GM23338 (cell line): ENCODE data around the gene DNM2. TPM values are rescaled to one million over a fixed set of nuclear protein-coding genes. Genes with fewer than 3 reads are reported as not detected.

Experiments used
- ATAC-seq: fragments of 200-7000 bp; cut with Tn5 transposase; 3 replicates; pipeline ENCODE4 v1.9.1; 2020
- DNase-seq: peaks from one replicate; pipeline ENCODE4 v3.0.0-alpha.2; 2015; ENCODE audit warnings: low spot score
- H2AFZ ChIP-seq: fragments of 200-600 bp; sonication (generic); 2 replicates; pipeline ENCODE4 v1.8.0; 2016; ENCODE audit warnings: antibody characterized with exemption, mild to moderate bottlenecking, moderate library complexity
- H3F3A ChIP-seq: fragments of 200-600 bp; sonication (generic); replicated peaks from 2 replicates; pipeline ENCODE4 v1.8.0; 2017; ENCODE audit warnings: antibody characterized with exemption, mixed run types, low read depth
- H3K27ac ChIP-seq: fragments of 200-600 bp; sonication (generic); 2 replicates; pipeline ENCODE4 v1.6.1; 2016; ENCODE audit warnings: low read depth
- H3K27me3 ChIP-seq: fragments of 200-600 bp; sonication (generic); 2 replicates; pipeline ENCODE4 v1.8.0; 2016; ENCODE audit warnings: mild to moderate bottlenecking, mixed run types, moderate library complexity; ENCODE audit not compliant: insufficient read depth
- H3K36me3 ChIP-seq: fragments of 200-600 bp; sonication (generic); 2 replicates; pipeline ENCODE4 v1.8.0; 2016; ENCODE audit warnings: mild to moderate bottlenecking; ENCODE audit not compliant: insufficient read depth
- H3K4me1 ChIP-seq: fragments of 200-600 bp; sonication (generic); 2 replicates; pipeline ENCODE4 v1.8.0; 2016; ENCODE audit warnings: mild to moderate bottlenecking, moderate library complexity; ENCODE audit not compliant: insufficient read depth
- H3K4me2 ChIP-seq: fragments of 200-600 bp; sonication (generic); 2 replicates; pipeline ENCODE4 v1.7.1; 2017; ENCODE audit warnings: mixed run types
- H3K4me3 ChIP-seq: fragments of 200-600 bp; sonication (generic); 2 replicates; pipeline ENCODE4 v1.6.1; 2016; ENCODE audit warnings: mixed run types
- H3K79me2 ChIP-seq: fragments of 200-600 bp; sonication (generic); replicated peaks from 2 replicates; pipeline ENCODE4 v1.8.0; 2017; ENCODE audit warnings: mild to moderate bottlenecking; ENCODE audit not compliant: insufficient read depth
- H3K9me2 ChIP-seq: fragments of 200-600 bp; sonication (generic); 2 replicates; pipeline ENCODE4 v1.8.0; 2017; ENCODE audit not compliant: insufficient read depth
- H4K20me1 ChIP-seq: fragments of 200-600 bp; sonication (generic); replicated peaks from 2 replicates; pipeline ENCODE4 v1.8.0; 2017; ENCODE audit warnings: mild to moderate bottlenecking; ENCODE audit not compliant: insufficient read depth
- H3K27ac Mint-ChIP-seq: 2 replicates; pipeline ENCODE4 v1.8.0; 2020; ENCODE audit warnings: inconsistent platforms, mild to moderate bottlenecking, moderate library complexity, mixed read lengths
- H3K27me3 Mint-ChIP-seq: 3 replicates; pipeline ENCODE4 v1.8.0; 2022; ENCODE audit warnings: low read depth, mild to moderate bottlenecking, moderate library complexity, mixed read lengths, inconsistent platforms; ENCODE audit not compliant: insufficient read depth, poor library complexity
- H3K36me3 Mint-ChIP-seq: 3 replicates; pipeline ENCODE4 v1.8.0; 2021; ENCODE audit warnings: low read depth, mild to moderate bottlenecking, inconsistent platforms, moderate library complexity, mixed read lengths
- H3K4me1 Mint-ChIP-seq: 3 replicates; pipeline ENCODE4 v1.8.0; 2020; ENCODE audit warnings: mild to moderate bottlenecking, inconsistent platforms, mixed read lengths
- H3K4me3 Mint-ChIP-seq: 3 replicates; pipeline ENCODE4 v1.8.0; 2021; ENCODE audit warnings: moderate library complexity, mild to moderate bottlenecking, inconsistent platforms, mixed read lengths
- H3K9me3 Mint-ChIP-seq: 3 replicates; pipeline ENCODE4 v1.8.0; 2020; ENCODE audit warnings: moderate library complexity, mild to moderate bottlenecking, inconsistent platforms, mixed read lengths
- CREB1 ChIP-seq: fragments of 250-450 bp; sonication (Bioruptor Pico); IDR thresholded peaks from 2 replicates; pipeline ENCODE4 v1.5.0; 2020; ENCODE audit warnings: low read depth, mild to moderate bottlenecking, moderate library complexity
- EZH2 ChIP-seq: fragments of 200-600 bp; sonication (generic); IDR thresholded peaks from one replicate; pipeline ENCODE4 v1.8.0; 2017; ENCODE audit warnings: antibody characterized with exemption, mild to moderate bottlenecking, low read depth; ENCODE audit not compliant: unreplicated experiment
- JUNB ChIP-seq: IDR thresholded peaks from one replicate; pipeline ENCODE4 v1.6.1; 2016; ENCODE audit warnings: antibody characterized with exemption; ENCODE audit not compliant: unreplicated experiment
- NANOG ChIP-seq: IDR thresholded peaks from 2 replicates; pipeline ENCODE4 v1.6.1; 2016; ENCODE audit warnings: antibody characterized with exemption, borderline replicate concordance
- POLR2AphosphoS5 ChIP-seq: IDR thresholded peaks from 2 replicates; pipeline ENCODE4 v1.6.1; 2016; ENCODE audit warnings: antibody characterized with exemption, low read depth
- STAT1 ChIP-seq: IDR thresholded peaks from one replicate; pipeline ENCODE4 v1.6.1; 2016; ENCODE audit warnings: antibody characterized with exemption; ENCODE audit not compliant: unreplicated experiment
- ZNF114 ChIP-seq: fragments of 250-450 bp; sonication (Bioruptor Pico); IDR thresholded peaks from 2 replicates; pipeline ENCODE4 v1.5.0; 2020; ENCODE audit warnings: mild to moderate bottlenecking, moderate library complexity
- ZNF331 ChIP-seq: fragments of 250-450 bp; sonication (Bioruptor Pico); IDR thresholded peaks from 2 replicates; pipeline ENCODE4 v1.5.0; 2020; ENCODE audit warnings: low read depth, mild to moderate bottlenecking, moderate library complexity
- polyA plus RNA-seq: library from polyadenylated mRNA; unstranded; fragments of >200 nt; fragmentation: Nextera tagmentation; extraction: Ambion mirVana; gene quantifications from 2 replicates; pipeline ENCODE4 v1.2.1, GENCODE V29; 2016
- total RNA-seq: library from RNA; depleted of rRNA; stranded (reverse); fragments of >200 nt; shearing (Covaris generic); gene quantifications from 2 replicates; pipeline ENCODE4 v1.2.3, GENCODE V29; 2014
- TF ChIP-seq, protein P1 (sequence below): IDR thresholded peaks from 2 replicates; pipeline ENCODE4 v1.6.1; 2016; ENCODE audit warnings: antibody characterized with exemption
- TF ChIP-seq, protein P2 (sequence below): fragments of 250-450 bp; sonication (Bioruptor Pico); IDR thresholded peaks from 2 replicates; pipeline ENCODE4 v1.5.0; 2020; ENCODE audit warnings: mild to moderate bottlenecking, moderate library complexity
- TF ChIP-seq, protein P3 (sequence below), 2 experiments: fragments of 200-600 bp in 1 of 2; sonication (generic) in 1 of 2; conservative IDR thresholded peaks; 2 replicates each; pipeline versions ENCODE4 v1.5.1 to v1.6.1; 2016 to 2017; ENCODE audit warnings: antibody characterized with exemption in 2 of 2, low read depth in 2 of 2, mild to moderate bottlenecking in 2 of 2, moderate library complexity in 1 of 2
- TF ChIP-seq, protein P4 (sequence below): IDR thresholded peaks from one replicate; pipeline ENCODE4 v1.6.1; 2018; ENCODE audit warnings: antibody characterized with exemption; ENCODE audit not compliant: unreplicated experiment

Gene DNM2
- total and polyA plus RNA-seq, 2 experiments from 2014 or later = 40.7 to 138 TPM

DNA sequence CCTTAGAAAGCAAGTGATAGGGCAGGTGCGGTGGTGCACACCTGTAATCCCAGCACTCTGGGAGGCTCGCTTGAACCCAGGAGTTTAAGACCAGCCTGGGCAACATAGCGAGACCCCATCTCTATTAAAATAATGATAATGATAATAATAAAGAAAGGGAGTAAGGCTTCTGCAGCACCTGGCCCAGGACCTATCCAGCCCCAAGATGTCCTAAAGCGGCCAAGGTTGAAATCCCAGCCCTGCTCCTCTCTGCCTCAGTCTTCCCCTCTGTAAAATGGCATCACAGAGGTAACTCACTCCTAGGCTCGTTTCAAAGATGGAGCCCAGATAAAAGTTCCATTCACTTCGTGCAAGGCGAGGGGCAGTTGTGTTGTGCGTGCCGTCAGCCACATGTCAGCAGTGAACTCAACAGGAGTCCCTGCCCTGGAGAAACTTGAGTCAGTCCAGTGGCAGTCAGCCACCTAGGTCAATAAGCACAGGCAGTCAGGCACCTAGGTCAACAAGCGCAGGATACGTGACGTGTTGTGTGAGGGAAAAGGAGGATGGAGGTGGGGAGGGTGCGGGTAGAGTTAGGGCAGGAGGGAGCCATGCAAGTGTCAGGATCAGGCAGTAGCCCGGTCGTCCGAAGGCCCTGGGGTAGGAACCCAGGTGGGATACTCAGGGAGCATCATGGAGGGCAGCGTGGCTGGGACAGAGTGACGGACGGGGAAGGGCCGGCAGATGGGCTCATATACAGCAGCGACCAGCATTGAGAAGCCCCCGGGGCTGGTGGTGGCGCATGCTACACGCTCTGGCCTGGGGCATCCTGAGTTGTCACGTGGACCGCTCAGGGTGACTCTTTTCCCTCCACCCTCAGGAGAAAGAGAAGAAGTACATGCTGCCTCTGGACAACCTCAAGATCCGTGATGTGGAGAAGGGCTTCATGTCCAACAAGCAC lies 101.5 kb downstream of the DNM2 start:
- no peak overlapping the region for H3K4me3 Mint-ChIP-seq
- no peaks in the 10 kb centered on the region for H3K27me3 ChIP-seq
- ATAC-seq = no peak
- DNase-seq = no peak
- H3K36me3 Mint-ChIP-seq = peaks cover 38% of the 10 kb centered on the region
- no peak overlapping the region for H3K27ac ChIP-seq
- no peaks in the 10 kb centered on the region for H3K36me3 ChIP-seq
- TF ChIP-seq, protein P1, sequence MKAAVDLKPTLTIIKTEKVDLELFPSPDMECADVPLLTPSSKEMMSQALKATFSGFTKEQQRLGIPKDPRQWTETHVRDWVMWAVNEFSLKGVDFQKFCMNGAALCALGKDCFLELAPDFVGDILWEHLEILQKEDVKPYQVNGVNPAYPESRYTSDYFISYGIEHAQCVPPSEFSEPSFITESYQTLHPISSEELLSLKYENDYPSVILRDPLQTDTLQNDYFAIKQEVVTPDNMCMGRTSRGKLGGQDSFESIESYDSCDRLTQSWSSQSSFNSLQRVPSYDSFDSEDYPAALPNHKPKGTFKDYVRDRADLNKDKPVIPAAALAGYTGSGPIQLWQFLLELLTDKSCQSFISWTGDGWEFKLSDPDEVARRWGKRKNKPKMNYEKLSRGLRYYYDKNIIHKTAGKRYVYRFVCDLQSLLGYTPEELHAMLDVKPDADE = no peak
- TF ChIP-seq NANOG (no peak), ZNF331 (CRISPR knock-in tag) (no peak), CREB1 (CRISPR knock-in tag) (no peak), POLR2AphosphoS5 (no peak), EZH2 (no peak), STAT1 (no peak), ZNF114 (CRISPR knock-in tag) (no peak), JUNB (no peak)
- TF ChIP-seq, protein P2, sequence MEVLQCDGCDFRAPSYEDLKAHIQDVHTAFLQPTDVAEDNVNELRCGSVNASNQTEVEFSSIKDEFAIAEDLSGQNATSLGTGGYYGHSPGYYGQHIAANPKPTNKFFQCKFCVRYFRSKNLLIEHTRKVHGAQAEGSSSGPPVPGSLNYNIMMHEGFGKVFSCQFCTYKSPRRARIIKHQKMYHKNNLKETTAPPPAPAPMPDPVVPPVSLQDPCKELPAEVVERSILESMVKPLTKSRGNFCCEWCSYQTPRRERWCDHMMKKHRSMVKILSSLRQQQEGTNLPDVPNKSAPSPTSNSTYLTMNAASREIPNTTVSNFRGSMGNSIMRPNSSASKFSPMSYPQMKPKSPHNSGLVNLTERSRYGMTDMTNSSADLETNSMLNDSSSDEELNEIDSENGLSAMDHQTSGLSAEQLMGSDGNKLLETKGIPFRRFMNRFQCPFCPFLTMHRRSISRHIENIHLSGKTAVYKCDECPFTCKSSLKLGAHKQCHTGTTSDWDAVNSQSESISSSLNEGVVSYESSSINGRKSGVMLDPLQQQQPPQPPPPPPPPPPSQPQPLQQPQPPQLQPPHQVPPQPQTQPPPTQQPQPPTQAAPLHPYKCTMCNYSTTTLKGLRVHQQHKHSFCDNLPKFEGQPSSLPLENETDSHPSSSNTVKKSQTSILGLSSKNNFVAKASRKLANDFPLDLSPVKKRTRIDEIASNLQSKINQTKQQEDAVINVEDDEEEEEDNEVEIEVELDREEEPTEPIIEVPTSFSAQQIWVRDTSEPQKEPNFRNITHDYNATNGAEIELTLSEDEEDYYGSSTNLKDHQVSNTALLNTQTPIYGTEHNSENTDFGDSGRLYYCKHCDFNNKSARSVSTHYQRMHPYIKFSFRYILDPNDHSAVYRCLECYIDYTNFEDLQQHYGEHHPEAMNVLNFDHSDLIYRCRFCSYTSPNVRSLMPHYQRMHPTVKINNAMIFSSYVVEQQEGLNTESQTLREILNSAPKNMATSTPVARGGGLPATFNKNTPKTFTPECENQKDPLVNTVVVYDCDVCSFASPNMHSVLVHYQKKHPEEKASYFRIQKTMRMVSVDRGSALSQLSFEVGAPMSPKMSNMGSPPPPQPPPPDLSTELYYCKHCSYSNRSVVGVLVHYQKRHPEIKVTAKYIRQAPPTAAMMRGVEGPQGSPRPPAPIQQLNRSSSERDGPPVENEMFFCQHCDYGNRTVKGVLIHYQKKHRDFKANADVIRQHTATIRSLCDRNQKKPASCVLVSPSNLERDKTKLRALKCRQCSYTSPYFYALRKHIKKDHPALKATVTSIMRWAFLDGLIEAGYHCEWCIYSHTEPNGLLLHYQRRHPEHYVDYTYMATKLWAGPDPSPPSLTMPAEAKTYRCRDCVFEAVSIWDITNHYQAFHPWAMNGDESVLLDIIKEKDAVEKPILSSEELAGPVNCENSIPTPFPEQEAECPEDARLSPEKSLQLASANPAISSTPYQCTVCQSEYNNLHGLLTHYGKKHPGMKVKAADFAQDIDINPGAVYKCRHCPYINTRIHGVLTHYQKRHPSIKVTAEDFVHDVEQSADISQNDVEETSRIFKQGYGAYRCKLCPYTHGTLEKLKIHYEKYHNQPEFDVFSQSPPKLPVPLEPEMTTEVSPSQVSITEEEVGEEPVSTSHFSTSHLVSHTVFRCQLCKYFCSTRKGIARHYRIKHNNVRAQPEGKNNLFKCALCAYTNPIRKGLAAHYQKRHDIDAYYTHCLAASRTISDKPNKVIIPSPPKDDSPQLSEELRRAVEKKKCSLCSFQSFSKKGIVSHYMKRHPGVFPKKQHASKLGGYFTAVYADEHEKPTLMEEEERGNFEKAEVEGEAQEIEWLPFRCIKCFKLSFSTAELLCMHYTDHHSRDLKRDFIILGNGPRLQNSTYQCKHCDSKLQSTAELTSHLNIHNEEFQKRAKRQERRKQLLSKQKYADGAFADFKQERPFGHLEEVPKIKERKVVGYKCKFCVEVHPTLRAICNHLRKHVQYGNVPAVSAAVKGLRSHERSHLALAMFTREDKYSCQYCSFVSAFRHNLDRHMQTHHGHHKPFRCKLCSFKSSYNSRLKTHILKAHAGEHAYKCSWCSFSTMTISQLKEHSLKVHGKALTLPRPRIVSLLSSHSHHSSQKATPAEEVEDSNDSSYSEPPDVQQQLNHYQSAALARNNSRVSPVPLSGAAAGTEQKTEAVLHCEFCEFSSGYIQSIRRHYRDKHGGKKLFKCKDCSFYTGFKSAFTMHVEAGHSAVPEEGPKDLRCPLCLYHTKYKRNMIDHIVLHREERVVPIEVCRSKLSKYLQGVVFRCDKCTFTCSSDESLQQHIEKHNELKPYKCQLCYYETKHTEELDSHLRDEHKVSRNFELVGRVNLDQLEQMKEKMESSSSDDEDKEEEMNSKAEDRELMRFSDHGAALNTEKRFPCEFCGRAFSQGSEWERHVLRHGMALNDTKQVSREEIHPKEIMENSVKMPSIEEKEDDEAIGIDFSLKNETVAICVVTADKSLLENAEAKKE (CRISPR knock-in tag) = no peak
- TF ChIP-seq, protein P3, sequence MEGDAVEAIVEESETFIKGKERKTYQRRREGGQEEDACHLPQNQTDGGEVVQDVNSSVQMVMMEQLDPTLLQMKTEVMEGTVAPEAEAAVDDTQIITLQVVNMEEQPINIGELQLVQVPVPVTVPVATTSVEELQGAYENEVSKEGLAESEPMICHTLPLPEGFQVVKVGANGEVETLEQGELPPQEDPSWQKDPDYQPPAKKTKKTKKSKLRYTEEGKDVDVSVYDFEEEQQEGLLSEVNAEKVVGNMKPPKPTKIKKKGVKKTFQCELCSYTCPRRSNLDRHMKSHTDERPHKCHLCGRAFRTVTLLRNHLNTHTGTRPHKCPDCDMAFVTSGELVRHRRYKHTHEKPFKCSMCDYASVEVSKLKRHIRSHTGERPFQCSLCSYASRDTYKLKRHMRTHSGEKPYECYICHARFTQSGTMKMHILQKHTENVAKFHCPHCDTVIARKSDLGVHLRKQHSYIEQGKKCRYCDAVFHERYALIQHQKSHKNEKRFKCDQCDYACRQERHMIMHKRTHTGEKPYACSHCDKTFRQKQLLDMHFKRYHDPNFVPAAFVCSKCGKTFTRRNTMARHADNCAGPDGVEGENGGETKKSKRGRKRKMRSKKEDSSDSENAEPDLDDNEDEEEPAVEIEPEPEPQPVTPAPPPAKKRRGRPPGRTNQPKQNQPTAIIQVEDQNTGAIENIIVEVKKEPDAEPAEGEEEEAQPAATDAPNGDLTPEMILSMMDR (conservative IDR thresholded peaks at IDR 0.05; ENCODE audit: low read depth in 2 of 2) = no peak
- TF ChIP-seq, protein P4, sequence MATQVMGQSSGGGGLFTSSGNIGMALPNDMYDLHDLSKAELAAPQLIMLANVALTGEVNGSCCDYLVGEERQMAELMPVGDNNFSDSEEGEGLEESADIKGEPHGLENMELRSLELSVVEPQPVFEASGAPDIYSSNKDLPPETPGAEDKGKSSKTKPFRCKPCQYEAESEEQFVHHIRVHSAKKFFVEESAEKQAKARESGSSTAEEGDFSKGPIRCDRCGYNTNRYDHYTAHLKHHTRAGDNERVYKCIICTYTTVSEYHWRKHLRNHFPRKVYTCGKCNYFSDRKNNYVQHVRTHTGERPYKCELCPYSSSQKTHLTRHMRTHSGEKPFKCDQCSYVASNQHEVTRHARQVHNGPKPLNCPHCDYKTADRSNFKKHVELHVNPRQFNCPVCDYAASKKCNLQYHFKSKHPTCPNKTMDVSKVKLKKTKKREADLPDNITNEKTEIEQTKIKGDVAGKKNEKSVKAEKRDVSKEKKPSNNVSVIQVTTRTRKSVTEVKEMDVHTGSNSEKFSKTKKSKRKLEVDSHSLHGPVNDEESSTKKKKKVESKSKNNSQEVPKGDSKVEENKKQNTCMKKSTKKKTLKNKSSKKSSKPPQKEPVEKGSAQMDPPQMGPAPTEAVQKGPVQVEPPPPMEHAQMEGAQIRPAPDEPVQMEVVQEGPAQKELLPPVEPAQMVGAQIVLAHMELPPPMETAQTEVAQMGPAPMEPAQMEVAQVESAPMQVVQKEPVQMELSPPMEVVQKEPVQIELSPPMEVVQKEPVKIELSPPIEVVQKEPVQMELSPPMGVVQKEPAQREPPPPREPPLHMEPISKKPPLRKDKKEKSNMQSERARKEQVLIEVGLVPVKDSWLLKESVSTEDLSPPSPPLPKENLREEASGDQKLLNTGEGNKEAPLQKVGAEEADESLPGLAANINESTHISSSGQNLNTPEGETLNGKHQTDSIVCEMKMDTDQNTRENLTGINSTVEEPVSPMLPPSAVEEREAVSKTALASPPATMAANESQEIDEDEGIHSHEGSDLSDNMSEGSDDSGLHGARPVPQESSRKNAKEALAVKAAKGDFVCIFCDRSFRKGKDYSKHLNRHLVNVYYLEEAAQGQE = no peak
- H3K4me1 Mint-ChIP-seq = no peaks in the 10 kb centered on the region
- H2AFZ ChIP-seq = no peak overlapping the region
- no peaks in the 10 kb centered on the region for H3F3A ChIP-seq
- H3K4me1 ChIP-seq = no peaks in the 10 kb centered on the region
- H3K4me3 ChIP-seq = no peak overlapping the region
- H3K27me3 Mint-ChIP-seq = peaks cover 23% of the 10 kb centered on the region
- no peaks in the 10 kb centered on the region for H3K9me3 Mint-ChIP-seq
- H3K79me2 ChIP-seq = no peaks in the 10 kb centered on the region
- no peak overlapping the region for H3K4me2 ChIP-seq
- no peak overlapping the region for H3K27ac Mint-ChIP-seq
- H3K9me2 ChIP-seq = no peaks in the 10 kb centered on the region
- H4K20me1 ChIP-seq = no peaks in the 10 kb centered on the region
